SU-DHL-6 (cell line): ENCODE data around the gene ZC3HAV1.
"Not testable (repeated sequence)": the region's sequence is repeated elsewhere in the genome, so short reads cannot be mapped to it uniquely, and the experiment has no call there.

Experiments
- H2AFZ ChIP-seq: fragments of 200-600 bp; sonication (generic); 2 replicates; pipeline ENCODE4 v1.6.1; 2014; ENCODE audit warnings: low read depth, mild to moderate bottlenecking, moderate library complexity, mixed read lengths, antibody characterized with exemption, low read length; ENCODE audit not compliant: severe bottlenecking
- H3F3A ChIP-seq: fragments of 200-600 bp; shearing (Covaris generic); 2 replicates; pipeline ENCODE4 v1.6.0; 2016; ENCODE audit warnings: antibody characterized with exemption, mild to moderate bottlenecking; ENCODE audit not compliant: insufficient read depth
- H3K27ac ChIP-seq: fragments of 200-600 bp; sonication (generic); 2 replicates; pipeline ENCODE4 v1.5.1; 2016; ENCODE audit warnings: low read depth, mild to moderate bottlenecking, low read length, moderate library complexity, mixed read lengths
- H3K27me3 ChIP-seq: fragments of 200-600 bp; sonication (generic), shearing (Covaris generic); 2 replicates; pipeline ENCODE4 v1.6.0; 2014; ENCODE audit warnings: mild to moderate bottlenecking, low read length
- H3K36me3 ChIP-seq: fragments of 200-600 bp; sonication (generic); 2 replicates; pipeline ENCODE4 v1.6.1; 2014; ENCODE audit warnings: mild to moderate bottlenecking, low read length, mixed read lengths
- H3K4me2 ChIP-seq: fragments of 300-600, 200-600 bp; shearing (Covaris generic), sonication (generic); 2 replicates; pipeline ENCODE4 v1.6.0; 2014; ENCODE audit warnings: low read length, low read depth, mild to moderate bottlenecking; ENCODE audit not compliant: poor library complexity, severe bottlenecking
- H3K4me3 ChIP-seq: fragments of 200-600 bp; sonication (generic); 2 replicates; pipeline ENCODE4 v1.5.1; 2014; ENCODE audit warnings: antibody characterized with exemption, low read length, mild to moderate bottlenecking, mixed read lengths; ENCODE audit not compliant: insufficient read depth, poor library complexity, severe bottlenecking
- H3K79me2 ChIP-seq: fragments of 200-600 bp; sonication (generic); 2 replicates; pipeline ENCODE4 v1.6.1; 2014; ENCODE audit warnings: mild to moderate bottlenecking, low read length, moderate library complexity; ENCODE audit not compliant: insufficient read depth
- H3K9ac ChIP-seq: fragments of 200-600 bp; sonication (generic); 2 replicates; pipeline ENCODE4 v1.7.0; 2014; ENCODE audit warnings: mild to moderate bottlenecking, low read length
- H3K9me2 ChIP-seq: fragments of 200-600 bp; sonication (generic); replicated peaks from 2 replicates; pipeline ENCODE4 v1.6.1; 2014; ENCODE audit warnings: low read length; ENCODE audit not compliant: insufficient read depth
- H3K9me3 ChIP-seq: fragments of 200-600 bp; sonication (generic); 2 replicates; pipeline ENCODE4 v1.6.1; 2014; ENCODE audit warnings: low read length, mixed read lengths; ENCODE audit not compliant: insufficient read depth
- H4K20me1 ChIP-seq: fragments of 200-600 bp; sonication (generic); 2 replicates; pipeline ENCODE4 v1.6.1; 2014; ENCODE audit warnings: low read depth, mild to moderate bottlenecking, antibody characterized with exemption, low read length, moderate library complexity, mixed read lengths
- EZH2phosphoT487 ChIP-seq: fragments of 200-600 bp; sonication (generic), shearing (Covaris generic); conservative IDR thresholded peaks from 2 replicates; pipeline ENCODE4 v1.6.1; 2018; ENCODE audit warnings: mild to moderate bottlenecking, antibody characterized with exemption, low read length, moderate library complexity, mixed read lengths
- TF ChIP-seq, protein P1 (sequence below): fragments of 200-600 bp; sonication (generic); IDR thresholded peaks from one replicate; pipeline ENCODE4 v1.5.1; 2017; ENCODE audit warnings: antibody characterized with exemption, mild to moderate bottlenecking, low read length, moderate library complexity; ENCODE audit not compliant: insufficient read depth, poor library complexity, severe bottlenecking

The ZC3HAV1 gene

GRCh38 chr7:139078911-139079310 lies 30.6 kb downstream of the ZC3HAV1 start:
- no peak overlapping the region for H2AFZ ChIP-seq
- H3K27ac ChIP-seq = no peak overlapping the region
- no peaks in the 10 kb centered on the region for H3K27me3 ChIP-seq
- peaks cover 5% of the 10 kb centered on the region; the same call in 1 of the 2 replicates for H3F3A ChIP-seq
- H3K9ac ChIP-seq = no peak overlapping the region
- peaks cover 21% of the 10 kb centered on the region; the same call in 1 of the 2 replicates for H3K36me3 ChIP-seq
- no peak overlapping the region for H3K4me2 ChIP-seq
- H3K9me3 ChIP-seq = no peaks in the 10 kb centered on the region
- 0 out of 2 replicates have a peak, but pooled peaks cover 3% of the 10 kb centered on the region for H4K20me1 ChIP-seq
- no peak overlapping the region for H3K4me3 ChIP-seq
- no peaks in the 10 kb centered on the region for H3K79me2 ChIP-seq
- no peaks in the 10 kb centered on the region for H3K9me2 ChIP-seq
- TF ChIP-seq EZH2phosphoT487 = no peak
- TF ChIP-seq, protein P1, sequence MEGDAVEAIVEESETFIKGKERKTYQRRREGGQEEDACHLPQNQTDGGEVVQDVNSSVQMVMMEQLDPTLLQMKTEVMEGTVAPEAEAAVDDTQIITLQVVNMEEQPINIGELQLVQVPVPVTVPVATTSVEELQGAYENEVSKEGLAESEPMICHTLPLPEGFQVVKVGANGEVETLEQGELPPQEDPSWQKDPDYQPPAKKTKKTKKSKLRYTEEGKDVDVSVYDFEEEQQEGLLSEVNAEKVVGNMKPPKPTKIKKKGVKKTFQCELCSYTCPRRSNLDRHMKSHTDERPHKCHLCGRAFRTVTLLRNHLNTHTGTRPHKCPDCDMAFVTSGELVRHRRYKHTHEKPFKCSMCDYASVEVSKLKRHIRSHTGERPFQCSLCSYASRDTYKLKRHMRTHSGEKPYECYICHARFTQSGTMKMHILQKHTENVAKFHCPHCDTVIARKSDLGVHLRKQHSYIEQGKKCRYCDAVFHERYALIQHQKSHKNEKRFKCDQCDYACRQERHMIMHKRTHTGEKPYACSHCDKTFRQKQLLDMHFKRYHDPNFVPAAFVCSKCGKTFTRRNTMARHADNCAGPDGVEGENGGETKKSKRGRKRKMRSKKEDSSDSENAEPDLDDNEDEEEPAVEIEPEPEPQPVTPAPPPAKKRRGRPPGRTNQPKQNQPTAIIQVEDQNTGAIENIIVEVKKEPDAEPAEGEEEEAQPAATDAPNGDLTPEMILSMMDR = no peak

GRCh38 chr7:139078399-139078798 lies 31.1 kb downstream of the ZC3HAV1 start:
- peaks cover 5% of the 10 kb centered on the region; the same call in 1 of the 2 replicates for H3F3A ChIP-seq
- peaks cover 22% of the 10 kb centered on the region; the same call in 1 of the 2 replicates for H3K36me3 ChIP-seq
- no peaks in the 10 kb centered on the region for H3K27me3 ChIP-seq
- H3K27ac ChIP-seq = no peak overlapping the region
- no peak overlapping the region for H3K9ac ChIP-seq
- no peak overlapping the region for H2AFZ ChIP-seq
- H3K9me2 ChIP-seq = no peaks in the 10 kb centered on the region
- no peak overlapping the region for H3K4me2 ChIP-seq
- H3K79me2 ChIP-seq = no peaks in the 10 kb centered on the region
- H3K9me3 ChIP-seq = no peaks in the 10 kb centered on the region
- TF ChIP-seq, protein P1 = no peak
- H3K4me3 ChIP-seq = no peak overlapping the region
- 0 out of 2 replicates have a peak, but pooled peaks cover 3% of the 10 kb centered on the region for H4K20me1 ChIP-seq

- H4K20me1 ChIP-seq = not testable (repeated sequence)
Observed at GRCh38 chr7:139077706-139078105, 31.8 kb downstream of the ZC3HAV1 start.

DNA sequence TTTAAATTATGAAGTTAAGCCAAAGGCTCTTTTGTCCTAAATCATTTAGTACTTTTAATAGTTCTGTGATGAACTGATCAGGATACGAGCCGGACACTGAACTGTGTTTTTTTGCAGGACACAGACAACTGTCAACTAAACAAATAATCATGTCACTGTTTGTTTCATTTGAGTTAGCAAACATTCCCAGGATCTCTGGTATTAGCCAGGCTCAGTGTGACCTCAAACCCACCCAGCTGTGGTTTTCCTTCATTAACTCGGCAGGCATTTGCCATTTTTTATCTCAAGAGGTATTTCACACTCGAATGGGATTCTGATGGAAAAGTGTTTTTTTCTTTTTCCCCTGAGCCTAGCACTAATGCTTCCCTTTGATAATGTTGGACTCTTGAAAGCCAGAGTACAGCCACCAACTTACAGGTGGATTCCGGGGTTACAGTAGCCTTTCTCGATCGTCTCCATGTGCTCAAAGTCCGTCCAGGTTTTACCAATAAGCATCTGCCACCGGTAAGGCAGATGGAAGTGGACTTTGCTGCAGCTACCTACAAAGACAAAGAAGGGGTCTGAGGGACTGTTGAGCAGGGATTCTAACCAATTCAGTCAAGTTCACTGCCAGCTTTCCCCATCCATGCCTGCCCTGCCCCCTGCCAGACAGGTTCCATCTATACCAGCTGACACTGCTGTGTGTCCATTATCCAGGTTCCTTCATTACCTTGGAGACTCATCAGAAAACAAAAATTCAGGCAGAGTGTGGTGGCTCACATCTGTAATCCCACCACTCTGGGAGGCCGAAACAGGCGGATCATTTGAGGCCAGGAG lies 33.4 kb downstream of the ZC3HAV1 start:
- no peaks in the 10 kb centered on the region for H3K9me3 ChIP-seq
- peaks cover 5% of the 10 kb centered on the region; the same call in 1 of the 2 replicates for H3F3A ChIP-seq
- TF ChIP-seq, protein P1 = no peak
- TF ChIP-seq EZH2phosphoT487 = no peak
- no peak overlapping the region for H3K27ac ChIP-seq
- H3K4me2 ChIP-seq = no peak overlapping the region
- H3K9me2 ChIP-seq = no peaks in the 10 kb centered on the region
- no peak overlapping the region for H3K4me3 ChIP-seq
- 0 out of 2 replicates have a peak, but pooled peaks cover 3% of the 10 kb centered on the region for H4K20me1 ChIP-seq
- no peaks in the 10 kb centered on the region for H3K27me3 ChIP-seq
- H3K36me3 ChIP-seq = peaks cover 19% of the 10 kb centered on the region
- no peak overlapping the region for H2AFZ ChIP-seq
- no peaks in the 10 kb centered on the region for H3K79me2 ChIP-seq
- H3K9ac ChIP-seq = no peak overlapping the region

More at GRCh38 chr7:139077706-139078105, 31.8 kb downstream of the ZC3HAV1 start:
- H3K36me3 ChIP-seq = peaks cover 21% of the 10 kb centered on the region
- H3K4me2 ChIP-seq, H3F3A ChIP-seq, H3K4me3 ChIP-seq, H3K27ac ChIP-seq, H2AFZ ChIP-seq, H3K79me2 ChIP-seq, H3K27me3 ChIP-seq, H3K9me2 ChIP-seq, H3K9ac ChIP-seq, H3K9me3 ChIP-seq: not testable (repeated sequence)
